AG09309 (cell line): ENCODE measurements around the gene ANKRD26.

Experiments
- DNase-seq: peaks from one replicate; pipeline ENCODE4 v3.0.0-alpha.2; 2010; ENCODE audit warnings: low read depth
- H3K4me3 ChIP-seq: 2 replicates; pipeline ENCODE4 v1.5.1; 2011; ENCODE audit warnings: mild to moderate bottlenecking, low read depth, low read length, moderate library complexity; ENCODE audit not compliant: control insufficient read depth
- CTCF ChIP-seq: IDR thresholded peaks from 2 replicates; pipeline ENCODE4 v1.5.1; 2011; ENCODE audit warnings: mild to moderate bottlenecking, low read depth, low read length, inconsistent platforms; ENCODE audit not compliant: insufficient read depth, control insufficient read depth; ENCODE audit errors: missing control alignments

ANKRD26 gene

GRCh38 chr10:26969145-26969926 is 131.0 kb downstream of the ANKRD26 start:
- DNase-seq: peak; percentile 1

GRCh38 chr10:26962835-26963234 is 137.5 kb downstream of the ANKRD26 start:
- H3K4me3 ChIP-seq: no peak overlapping the region
- TF ChIP-seq CTCF: no peak
- DNase-seq: no peak

More at GRCh38 chr10:26969145-26969926, 131.0 kb downstream of the ANKRD26 start:
- TF ChIP-seq CTCF: no peak
- no peak overlapping the region for H3K4me3 ChIP-seq

- no peak overlapping the region for H3K4me3 ChIP-seq
- DNase-seq: peak; percentile 50
- TF ChIP-seq CTCF: no peak
Measured at GRCh38 chr10:26960308-26960707, 140.0 kb downstream of the ANKRD26 start.

GRCh38 chr10:26959841-26960240 is 140.5 kb downstream of the ANKRD26 start:
- no peak overlapping the region for H3K4me3 ChIP-seq
- TF ChIP-seq CTCF: no peak
- DNase-seq: no peak
